Femur (tissue), 1 donor: ENCODE data around the gene KRTAP5-3.
"Not testable (repeated sequence)": the region's sequence is repeated elsewhere in the genome, so short reads cannot be mapped to it uniquely, and the experiment has no call there.

Experiments used
- DNase-seq: peaks from one replicate; pipeline ENCODE4 v3.0.0-alpha.2; 2017

Gene KRTAP5-3

DNA sequence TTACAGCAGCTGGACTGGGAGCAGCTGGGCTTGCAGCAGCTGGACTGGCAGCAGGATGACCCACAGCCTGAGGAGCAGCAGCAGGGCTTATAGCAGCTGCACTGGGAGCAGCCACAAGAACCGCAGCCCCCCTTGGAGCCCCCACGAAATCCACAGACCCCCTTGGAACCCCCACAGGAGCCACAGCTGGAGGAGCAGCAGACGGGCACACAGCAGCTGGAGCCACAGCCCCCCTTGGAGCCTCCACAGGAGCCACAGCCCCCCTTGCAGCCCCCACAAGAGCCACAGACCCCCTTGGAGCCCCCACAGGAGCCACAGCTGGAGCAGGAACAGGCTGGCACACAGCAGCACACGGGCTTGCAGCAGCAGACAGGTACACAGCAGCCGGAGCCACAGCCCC is 362 bp downstream of the KRTAP5-3 start:
- DNase-seq: not testable (repeated sequence)

- not testable (repeated sequence) for DNase-seq
Observed at GRCh38 chr11:1607156-1607845, 962 bp downstream of the KRTAP5-3 start.

DNA sequence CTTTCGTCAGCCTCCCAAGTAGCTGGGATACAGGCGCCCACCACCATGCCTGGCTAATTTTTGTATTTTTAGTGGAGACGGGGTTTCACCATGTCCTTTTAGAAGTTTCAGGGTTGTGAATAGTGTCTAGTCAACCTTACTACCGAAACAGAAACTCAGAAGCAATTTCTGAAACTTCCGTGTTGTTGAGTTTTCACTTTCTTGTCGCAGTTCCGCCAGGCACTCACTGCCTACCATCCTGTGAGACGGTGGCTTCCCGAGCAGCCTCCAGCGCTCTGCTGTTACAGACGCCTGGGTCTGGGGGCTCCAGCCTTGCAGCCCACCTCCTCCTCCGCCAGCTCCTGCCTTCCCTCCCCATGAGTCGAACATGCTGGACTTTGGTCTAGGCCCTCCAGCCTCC is 2.3 kb downstream of the KRTAP5-3 start:
- DNase-seq: not testable (repeated sequence)

- DNase-seq: no peak
Observed at GRCh38 chr11:1604711-1605110, 3.6 kb downstream of the KRTAP5-3 start.

- DNase-seq: no peak
Observed at GRCh38 chr11:1604181-1604580, 4.1 kb downstream of the KRTAP5-3 start.

GRCh38 chr11:1603629-1604028 is 4.6 kb downstream of the KRTAP5-3 start:
- DNase-seq: no peak

DNA sequence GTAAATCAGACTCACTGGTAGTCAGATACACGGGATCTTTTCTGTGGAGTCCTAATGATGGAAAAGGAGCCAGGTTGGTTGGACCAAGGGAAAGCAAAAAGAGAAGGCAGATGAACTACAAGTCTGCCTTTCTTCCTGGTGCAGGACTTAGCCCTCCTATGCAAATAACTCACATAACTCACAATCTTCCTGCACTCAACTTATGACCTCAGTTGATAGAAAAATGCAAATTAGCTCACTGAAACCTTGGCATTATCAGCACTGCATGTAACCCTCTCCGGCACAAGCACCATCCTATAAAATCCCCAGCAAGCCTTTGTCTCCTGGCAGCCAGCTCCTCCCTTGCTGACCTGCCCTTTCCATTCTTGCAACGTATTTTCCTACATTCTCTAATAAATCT is 6.6 kb downstream of the KRTAP5-3 start:
- not testable (repeated sequence) for DNase-seq

DNA sequence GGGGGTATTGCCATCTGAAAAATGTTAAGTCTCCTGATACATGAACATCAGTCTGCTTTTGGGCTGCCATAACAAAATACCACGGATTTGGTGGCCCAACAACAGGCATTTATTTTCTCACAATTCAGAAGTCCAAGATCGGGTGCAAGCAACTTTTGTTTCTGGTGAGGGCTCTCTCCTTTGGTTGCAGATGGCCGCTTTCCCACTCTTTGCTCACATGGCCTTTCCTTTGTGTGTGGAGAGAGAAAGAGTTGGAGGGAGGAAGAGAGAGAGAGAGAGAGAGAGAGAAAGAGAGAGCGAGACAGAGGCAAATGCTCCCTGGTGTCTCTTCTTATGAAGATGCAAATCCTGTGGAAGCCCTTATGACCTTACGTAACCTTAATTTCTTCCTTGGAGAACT is 7.6 kb downstream of the KRTAP5-3 start:
- no peak for DNase-seq

DNA sequence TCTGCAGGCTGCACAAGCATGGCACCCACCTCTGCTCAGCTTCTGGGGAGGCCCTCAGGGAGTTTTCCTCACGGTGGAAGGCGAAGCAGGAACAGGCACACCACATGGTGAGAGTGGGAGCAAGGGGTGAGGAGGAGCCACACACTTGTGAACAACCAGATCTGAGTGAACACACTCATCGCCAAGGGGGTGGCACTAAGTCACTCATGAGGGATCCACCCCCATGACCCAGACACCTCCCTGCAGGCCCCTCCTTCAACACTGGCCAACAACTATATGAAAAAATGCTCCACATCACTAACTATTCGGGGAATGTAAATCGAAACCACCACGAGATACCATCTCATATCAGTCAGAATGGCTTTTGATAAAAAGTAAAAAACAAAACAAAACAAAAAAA is 9.4 kb downstream of the KRTAP5-3 start:
- DNase-seq: no peak

DNA sequence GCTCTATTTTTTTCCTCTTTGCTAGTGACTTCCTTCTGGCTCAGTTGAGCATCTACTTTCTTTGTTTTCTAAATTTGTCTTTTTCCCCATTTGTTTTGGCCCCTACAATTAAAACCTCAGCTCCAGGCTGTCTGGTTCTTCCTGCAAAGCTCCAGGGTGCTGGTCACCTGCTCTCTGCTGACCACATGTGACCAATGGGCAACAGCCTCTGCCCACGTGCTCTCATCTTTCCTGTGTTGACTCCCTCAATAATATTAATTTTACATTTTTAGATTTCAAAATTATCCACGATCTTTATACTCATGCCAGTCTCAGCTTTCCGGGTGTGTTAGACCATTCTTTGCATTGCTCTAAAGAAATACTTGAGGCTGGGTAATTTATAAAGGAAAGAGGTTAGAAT is 9.9 kb downstream of the KRTAP5-3 start:
- DNase-seq: not testable (repeated sequence)

- DNase-seq: no peak
Observed at GRCh38 chr11:1597994-1598380, 10.3 kb downstream of the KRTAP5-3 start, which contains the start of gene KRTAP5-2. Gene KRTAP5-2, minus strand, starts transcription at chr11:1598294. Its CDS starts 44 bp downstream, at chr11:1598250.

DNA sequence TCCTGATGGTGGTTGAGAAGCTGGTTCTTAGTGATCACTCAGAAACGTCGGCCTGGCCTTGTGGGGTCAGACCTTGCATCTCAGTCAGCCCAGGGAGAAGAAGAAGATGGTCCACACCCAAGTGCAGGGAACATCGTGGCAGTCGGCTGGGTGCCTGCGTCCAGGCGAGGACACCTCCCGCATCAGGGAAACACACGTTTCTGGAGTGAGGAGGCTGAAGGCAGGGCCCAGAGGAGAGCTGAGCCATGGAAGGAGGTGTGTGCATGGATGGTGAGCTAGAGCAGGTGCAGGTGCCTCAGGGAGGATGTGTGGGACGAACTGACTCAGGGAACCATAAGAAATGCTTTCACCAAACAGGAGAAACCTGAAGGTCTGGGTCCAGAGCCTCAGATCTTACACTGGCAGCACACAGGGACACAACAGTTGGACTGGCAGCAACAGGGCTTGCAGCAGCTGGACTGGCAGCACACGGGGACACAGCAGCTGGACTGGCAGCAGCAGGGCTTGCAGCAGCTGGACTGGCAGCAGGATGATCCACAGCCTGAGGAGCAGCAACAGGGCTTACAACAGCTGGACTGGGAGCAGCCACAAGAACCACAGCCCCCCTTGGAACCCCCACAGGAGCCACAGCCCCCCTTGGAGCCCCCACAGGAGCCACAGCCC is 10.8 kb downstream of the KRTAP5-3 start:
- DNase-seq: no peak

- not testable (repeated sequence) for DNase-seq
Observed at GRCh38 chr11:1596576-1597121, 11.6 kb downstream of the KRTAP5-3 start.

- not testable (repeated sequence) for DNase-seq
Observed at GRCh38 chr11:1595994-1596575, 12.2 kb downstream of the KRTAP5-3 start.

GRCh38 chr11:1592628-1593027 is 15.6 kb downstream of the KRTAP5-3 start:
- DNase-seq: no peak

- no peak for DNase-seq
Observed at GRCh38 chr11:1589996-1590395, 18.3 kb downstream of the KRTAP5-3 start.

GRCh38 chr11:1589191-1589963 is 18.9 kb downstream of the KRTAP5-3 start:
- DNase-seq: not testable (repeated sequence)

DNA sequence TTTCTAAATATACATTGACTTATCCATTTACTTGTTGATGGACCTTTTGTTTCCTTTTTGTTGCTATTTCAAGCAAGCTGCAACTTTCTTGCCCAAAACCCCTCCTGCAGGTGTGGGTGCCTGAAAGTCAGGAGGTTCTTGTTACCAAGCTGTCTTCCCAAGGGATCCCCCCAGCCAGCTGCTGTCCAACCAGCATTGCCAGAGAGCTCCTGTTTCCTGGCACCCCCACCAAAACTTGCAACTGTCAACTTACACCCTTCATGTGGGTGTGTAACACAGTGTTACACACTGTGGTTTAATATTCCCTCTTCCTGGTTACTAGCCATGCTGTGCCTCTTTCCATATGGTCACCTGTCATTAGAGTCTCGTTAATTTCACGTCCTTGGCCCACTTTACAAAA is 21.6 kb downstream of the KRTAP5-3 start:
- no peak for DNase-seq

DNA sequence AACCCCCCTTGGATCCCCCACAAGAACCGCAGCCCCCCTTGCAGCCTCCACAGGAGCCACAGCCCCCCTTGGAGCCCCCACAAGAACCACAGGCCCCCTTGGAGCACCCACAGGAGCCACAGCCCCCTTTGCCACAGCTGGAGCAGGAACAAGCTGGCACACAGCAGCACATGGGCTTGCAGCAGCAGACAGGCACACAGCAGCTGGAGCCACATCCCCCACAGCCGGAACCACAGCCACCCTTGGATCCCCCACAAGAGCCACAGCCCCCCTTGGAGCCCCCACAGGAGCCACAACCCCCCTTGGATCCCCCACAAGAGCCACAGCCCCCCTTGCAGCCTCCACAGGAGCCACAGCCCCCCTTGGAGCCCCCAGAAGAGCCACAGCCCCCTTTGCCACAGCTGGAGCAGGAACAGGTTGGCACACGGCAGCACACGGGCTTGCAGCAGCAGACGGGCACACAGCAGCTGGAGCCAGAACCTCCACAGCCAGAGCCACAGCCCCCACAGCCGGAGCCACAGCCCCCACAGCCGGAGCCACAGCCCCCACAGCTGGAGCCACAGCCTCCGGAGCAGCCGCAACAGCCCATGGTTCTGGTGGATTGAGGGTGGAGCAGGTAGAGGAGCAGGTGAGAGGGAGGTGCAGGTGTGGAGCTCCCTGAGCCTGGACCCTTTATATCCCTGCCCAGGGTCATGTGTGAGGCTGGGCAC is 23.4 kb downstream of the KRTAP5-3 start, which contains the start of gene KRTAP5-1:
KRTAP5-1 (minus strand) TSS at position 623 of the 710 bp plus-strand sequence; CDS start at position 589, 34 bp downstream.
- DNase-seq: not testable (repeated sequence)

GRCh38 chr11:1582909-1583308 is 25.4 kb downstream of the KRTAP5-3 start:
- DNase-seq: not testable (repeated sequence)

DNA sequence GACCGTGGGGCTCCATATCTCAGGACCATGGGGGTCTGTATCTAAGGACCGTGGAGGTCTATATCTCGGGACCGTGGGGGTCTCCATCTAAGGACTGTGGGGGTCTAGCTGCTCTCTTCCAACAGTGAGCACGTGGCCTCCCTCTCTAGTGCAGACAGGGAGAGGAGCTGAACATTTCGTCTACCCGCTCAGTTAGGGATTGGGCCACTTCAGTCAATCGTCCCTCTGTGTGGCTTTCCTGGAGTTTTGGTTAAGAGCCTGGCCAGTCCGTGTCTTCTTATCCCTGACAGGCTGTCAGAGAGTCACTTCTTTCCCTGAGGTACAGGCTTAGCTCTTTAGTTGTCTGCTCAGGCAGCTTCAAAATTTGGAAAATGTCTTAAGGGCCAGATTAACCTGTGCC is 26.3 kb downstream of the KRTAP5-3 start:
- DNase-seq: no peak

DNA sequence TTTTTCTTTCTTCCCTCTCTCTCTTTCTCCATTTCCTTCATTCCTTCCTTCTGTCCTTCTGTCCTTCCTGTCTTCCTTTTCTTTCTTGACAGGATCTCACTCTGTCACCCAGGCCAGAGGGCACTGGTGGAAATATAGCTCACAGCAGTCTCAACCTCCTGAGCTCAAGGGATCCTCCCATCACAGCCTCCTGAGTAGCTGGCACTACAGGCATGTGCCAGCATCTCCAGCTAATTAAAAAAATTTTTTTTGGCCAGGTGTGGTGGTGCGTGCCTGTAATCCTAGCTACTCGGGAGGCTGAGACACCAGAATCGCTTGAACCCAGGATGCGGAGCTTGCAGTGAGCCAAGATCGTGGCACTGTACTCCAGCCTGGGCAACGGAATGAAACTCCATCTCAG is 31.4 kb downstream of the KRTAP5-3 start:
- DNase-seq: no peak
